ENCODE measurements around the gene BUD13. TPM values are rescaled to one million over a fixed set of nuclear protein-coding genes. Genes with fewer than 3 reads are reported as not detected.

Gene BUD13
- total RNA-seq, 1 donor from 2014 or later, result 10.8 TPM

GRCh38 chr11:116715383-116715782 lies 57.4 kb downstream of the BUD13 start:
- no peak for DNase-seq

- no peak for DNase-seq
Observed at GRCh38 chr11:116714902-116715301, 57.9 kb downstream of the BUD13 start.

- DNase-seq, result no peak
Observed at GRCh38 chr11:116712428-116712827, 60.4 kb downstream of the BUD13 start.

DNA sequence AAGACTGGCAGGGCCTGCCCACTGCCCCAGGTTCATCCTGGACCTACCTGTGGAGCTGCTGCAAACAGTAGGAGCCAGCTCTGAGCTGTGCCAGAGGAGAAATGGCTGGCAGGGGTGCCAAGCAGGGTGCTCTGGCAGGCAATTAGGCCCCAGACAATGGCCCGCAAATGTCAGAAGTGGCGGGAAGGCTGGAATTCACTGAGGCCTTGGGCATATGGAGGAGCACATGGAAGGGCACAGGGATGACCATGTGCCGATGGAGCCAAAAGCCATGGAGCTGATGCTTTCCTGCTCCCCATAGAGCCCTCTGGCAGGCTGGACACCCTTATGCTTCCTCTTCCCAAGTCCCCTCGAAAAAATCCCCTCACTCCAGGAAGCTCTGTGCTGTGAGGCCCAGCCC lies 62.0 kb downstream of the BUD13 start:
- DNase-seq, result no peak

GRCh38 chr11:116710001-116710674 lies 62.6 kb downstream of the BUD13 start:
- no peak for DNase-seq

- DNase-seq, result no peak
Observed at GRCh38 chr11:116707746-116708145, 65.0 kb downstream of the BUD13 start.

DNA sequence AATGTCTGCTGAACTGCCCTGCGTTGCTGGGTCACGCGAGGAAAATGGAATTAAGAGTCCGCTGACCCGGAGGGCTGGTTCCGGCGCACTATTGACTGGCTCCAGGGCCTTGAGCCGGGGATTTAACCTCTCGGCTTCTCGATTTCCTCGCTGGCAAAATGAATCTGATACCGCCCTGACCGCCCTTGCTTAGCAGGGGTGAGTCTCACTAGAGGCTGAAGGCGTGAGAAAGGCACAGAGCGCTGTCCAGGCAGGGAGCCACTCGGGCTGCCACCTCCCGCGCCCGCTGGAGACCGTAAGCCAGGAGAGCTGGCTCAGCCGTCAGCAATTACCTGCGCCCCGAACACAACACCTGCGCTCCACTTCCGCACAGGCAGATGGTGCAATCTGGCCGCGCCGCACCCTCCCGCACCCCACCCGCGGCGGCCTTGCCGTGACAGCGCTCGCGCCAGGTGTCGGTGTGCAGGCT lies 65.6 kb downstream of the BUD13 start:
- DNase-seq, result no peak

GRCh38 chr11:116703421-116703820 lies 69.4 kb downstream of the BUD13 start:
- no peak for DNase-seq

- DNase-seq, result peak; percentile 5
Observed at GRCh38 chr11:116702772-116703385, 69.9 kb downstream of the BUD13 start.

GRCh38 chr11:116701876-116702275 lies 70.9 kb downstream of the BUD13 start:
- DNase-seq, result no peak

DNA sequence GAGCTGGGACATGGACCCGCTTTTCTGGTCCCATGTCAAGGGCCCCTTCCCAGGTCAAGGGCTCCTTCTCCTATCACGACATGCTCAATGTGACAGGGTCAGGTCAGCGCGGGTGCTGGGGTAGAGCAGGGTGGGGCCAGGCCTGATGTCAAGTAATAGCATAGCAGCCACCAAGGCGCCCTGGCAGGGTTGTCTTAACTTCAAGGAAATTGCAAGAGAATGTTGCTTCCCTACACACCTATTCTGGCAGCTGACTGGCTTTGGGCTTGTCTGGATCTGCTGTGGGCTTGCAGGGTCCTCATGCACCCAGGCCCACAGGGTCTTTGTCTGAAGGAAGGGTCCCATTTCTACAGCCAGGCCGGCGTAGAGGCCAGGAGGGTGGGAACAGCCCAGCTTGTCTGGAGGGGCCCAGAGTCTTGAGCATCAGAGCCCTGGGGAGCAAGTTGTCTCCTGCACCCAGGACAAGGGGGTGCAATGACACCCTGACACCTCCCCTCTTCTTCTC lies 71.4 kb downstream of the BUD13 start:
- no peak for DNase-seq

DNA sequence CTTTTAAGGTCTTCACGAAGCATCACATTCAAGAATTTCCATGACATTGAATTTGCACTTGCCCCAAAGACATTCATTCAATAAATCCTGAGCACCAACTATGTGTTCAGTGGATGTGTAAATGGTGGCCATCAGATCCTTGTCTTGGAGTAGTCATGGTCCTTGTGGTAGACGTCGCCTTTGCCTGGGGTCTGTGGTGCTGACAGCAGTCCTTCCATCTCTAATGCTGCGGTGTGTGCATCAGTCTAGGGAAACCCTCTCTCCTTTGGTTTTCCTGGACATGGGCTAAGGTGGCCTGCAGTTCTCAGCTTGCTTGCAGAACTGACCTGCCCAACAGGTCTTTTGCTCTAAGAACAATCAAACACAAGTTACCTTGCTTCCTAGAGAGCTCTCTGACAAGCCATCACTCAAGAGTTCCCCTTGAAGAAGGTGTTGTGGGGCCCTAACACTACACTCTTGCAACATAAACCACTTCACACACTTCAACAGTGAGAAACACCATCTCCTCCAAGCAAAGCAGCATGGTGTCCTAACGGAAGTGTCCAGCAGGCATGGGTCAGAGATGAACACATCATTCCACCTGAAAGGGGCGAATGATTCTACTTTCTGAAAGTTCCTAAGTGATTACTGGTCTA lies 72.1 kb downstream of the BUD13 start:
- no peak for DNase-seq

Other genes with a start within 250 kb of the BUD13 start
- 21.8 TPM for gene ZPR1, start 15.0 kb upstream of the BUD13 start, total RNA-seq
- gene APOA5, start 18.9 kb upstream of the BUD13 start, total RNA-seq, result not detected
- gene APOA4, start 50.3 kb upstream of the BUD13 start, total RNA-seq, result not detected
- not detected for gene APOC3, start 56.9 kb upstream of the BUD13 start, total RNA-seq
- 1.6 TPM for gene APOA1, start 64.6 kb upstream of the BUD13 start, total RNA-seq